Measurements from ENCODE around the gene CDKAL1.

Gene CDKAL1

GRCh38 chr6:21001736-21002135 lies 467.5 kb downstream of the CDKAL1 start:
- peaks cover 0 to 19% (median 8%) of the 10 kb centered on the region in 4 experiments for H3K36me3 ChIP-seq (ENCODE audit: control insufficient read depth in 4 of 4, insufficient read depth in 4 of 4, low read length in 3 of 4)
- no peak for DNase-seq
- H3K27me3 ChIP-seq (replicated peaks in 2 of 5; ENCODE audit: control insufficient read depth in 4 of 5, insufficient read depth in 5 of 5, low read length in 4 of 5), result no peaks in the 10 kb centered on the region
- ChIA-PET POLR2A (no interaction called here), CTCF (no interaction called here)
- no peaks in the 10 kb centered on the region for H3K4me1 ChIP-seq (ENCODE audit: control extremely low read depth in 1 of 4, control insufficient read depth in 4 of 4, insufficient read depth in 4 of 4, low read length in 3 of 4)
- H3K9me3 ChIP-seq (ENCODE audit: control extremely low read depth in 1 of 5, control insufficient read depth in 4 of 5, insufficient read depth in 2 of 5, low read depth in 1 of 5, low read length in 4 of 5), result no peaks in the 10 kb centered on the region
- H3K4me3 ChIP-seq (ENCODE audit: control insufficient read depth in 1 of 7, extremely low read depth in 1 of 7, insufficient read depth in 4 of 7, low read depth in 2 of 7, low read length in 6 of 7), result no peak overlapping the region
- WGBS (ENCODE audit: insufficient coverage), result 100% methylated on average over 2 of the region's 3 CpGs
- H3K27ac ChIP-seq (ENCODE audit: insufficient read depth in 1 of 2, low read depth in 1 of 2, low read length in 2 of 2, poor library complexity in 1 of 2, severe bottlenecking in 2 of 2), result no peak overlapping the region

GRCh38 chr6:21003780-21004541 lies 469.7 kb downstream of the CDKAL1 start:
- CTCF ChIA-PET, result interaction anchor here (0.7 kb wide), 1 partner anchor 16 kb away, joined by 3 read pairs; no protein-coding TSS in a partner anchor

GRCh38 chr6:21005816-21006570 lies 471.7 kb downstream of the CDKAL1 start:
- no peak overlapping the region for H3K4me3 ChIP-seq (ENCODE audit: control insufficient read depth in 1 of 7, extremely low read depth in 1 of 7, insufficient read depth in 4 of 7, low read depth in 2 of 7, low read length in 6 of 7)
- peaks cover 0 to 3% (median 0%) of the 10 kb centered on the region in 5 experiments for H3K9me3 ChIP-seq (ENCODE audit: control extremely low read depth in 1 of 5, control insufficient read depth in 4 of 5, insufficient read depth in 2 of 5, low read depth in 1 of 5, low read length in 4 of 5)
- H3K4me1 ChIP-seq (ENCODE audit: control extremely low read depth in 1 of 4, control insufficient read depth in 4 of 4, insufficient read depth in 4 of 4, low read length in 3 of 4), result no peaks in the 10 kb centered on the region
- ChIA-PET CTCF (no interaction called here), POLR2A (no interaction called here)
- H3K27me3 ChIP-seq (replicated peaks in 2 of 5; ENCODE audit: control insufficient read depth in 4 of 5, insufficient read depth in 5 of 5, low read length in 4 of 5), result no peaks in the 10 kb centered on the region
- no peak for DNase-seq
- no peak overlapping the region for H3K27ac ChIP-seq (ENCODE audit: insufficient read depth in 1 of 2, low read depth in 1 of 2, low read length in 2 of 2, poor library complexity in 1 of 2, severe bottlenecking in 2 of 2)
- H3K36me3 ChIP-seq (ENCODE audit: control insufficient read depth in 4 of 4, insufficient read depth in 4 of 4, low read length in 3 of 4), result peaks cover 0 to 9% (median 4%) of the 10 kb centered on the region in 4 experiments
- WGBS (ENCODE audit: insufficient coverage), result no CpG with 5 or more reads among the region's 3 CpGs

More at GRCh38 chr6:21003780-21004541, 469.7 kb downstream of the CDKAL1 start:
- POLR2A ChIA-PET, result no interaction called here
- Histone ChIP-seq H3K36me3 (ENCODE audit: control insufficient read depth in 4 of 4, insufficient read depth in 4 of 4, low read length in 3 of 4) (peaks cover 0 to 17% (median 8%) of the 10 kb centered on the region in 4 experiments), H3K4me3 (ENCODE audit: control insufficient read depth in 1 of 7, extremely low read depth in 1 of 7, insufficient read depth in 4 of 7, low read depth in 2 of 7, low read length in 6 of 7) (no peak overlapping the region), H3K27me3 (replicated peaks in 2 of 5; ENCODE audit: control insufficient read depth in 4 of 5, insufficient read depth in 5 of 5, low read length in 4 of 5) (no peaks in the 10 kb centered on the region), H3K27ac (ENCODE audit: insufficient read depth in 1 of 2, low read depth in 1 of 2, low read length in 2 of 2, poor library complexity in 1 of 2, severe bottlenecking in 2 of 2) (no peak overlapping the region), H3K9me3 (ENCODE audit: control extremely low read depth in 1 of 5, control insufficient read depth in 4 of 5, insufficient read depth in 2 of 5, low read depth in 1 of 5, low read length in 4 of 5) (peaks cover 0 to 3% (median 0%) of the 10 kb centered on the region in 5 experiments), H3K4me1 (ENCODE audit: control extremely low read depth in 1 of 4, control insufficient read depth in 4 of 4, insufficient read depth in 4 of 4, low read length in 3 of 4) (no peaks in the 10 kb centered on the region)
- no peak for DNase-seq
- WGBS (ENCODE audit: insufficient coverage), result no CpG with 5 or more reads among the region's 3 CpGs

- peak in 1 of 3 donors; percentile 11 for DNase-seq
- no peaks in the 10 kb centered on the region for H3K27me3 ChIP-seq (replicated peaks in 2 of 5; ENCODE audit: control insufficient read depth in 4 of 5, insufficient read depth in 5 of 5, low read length in 4 of 5)
- no peak overlapping the region for H3K4me3 ChIP-seq (ENCODE audit: control insufficient read depth in 1 of 7, extremely low read depth in 1 of 7, insufficient read depth in 4 of 7, low read depth in 2 of 7, low read length in 6 of 7)
- no peaks in the 10 kb centered on the region for H3K4me1 ChIP-seq (ENCODE audit: control extremely low read depth in 1 of 4, control insufficient read depth in 4 of 4, insufficient read depth in 4 of 4, low read length in 3 of 4)
- no peak overlapping the region for H3K27ac ChIP-seq (ENCODE audit: insufficient read depth in 1 of 2, low read depth in 1 of 2, low read length in 2 of 2, poor library complexity in 1 of 2, severe bottlenecking in 2 of 2)
- ChIA-PET CTCF (interaction anchor here (1.3 kb wide), 3 partner anchors 15 to 569 kb away, joined by 3 to 6 read pairs (median 3); no protein-coding TSS in a partner anchor), POLR2A (no interaction called here)
- H3K9me3 ChIP-seq (ENCODE audit: control extremely low read depth in 1 of 5, control insufficient read depth in 4 of 5, insufficient read depth in 2 of 5, low read depth in 1 of 5, low read length in 4 of 5), result peaks cover 0 to 2% (median 0%) of the 10 kb centered on the region in 5 experiments
- no CpG with 5 or more reads among the region's 2 CpGs for WGBS (ENCODE audit: insufficient coverage)
- peaks cover 0 to 2% (median 0%) of the 10 kb centered on the region in 4 experiments for H3K36me3 ChIP-seq (ENCODE audit: control insufficient read depth in 4 of 4, insufficient read depth in 4 of 4, low read length in 3 of 4)
Observed at GRCh38 chr6:21019614-21020013, 485.4 kb downstream of the CDKAL1 start.

GRCh38 chr6:21022343-21023107 lies 488.3 kb downstream of the CDKAL1 start:
- H3K36me3 ChIP-seq (ENCODE audit: control insufficient read depth in 4 of 4, insufficient read depth in 4 of 4, low read length in 3 of 4), result peaks cover 0 to 3% (median 0%) of the 10 kb centered on the region in 4 experiments
- H3K4me1 ChIP-seq (ENCODE audit: control extremely low read depth in 1 of 4, control insufficient read depth in 4 of 4, insufficient read depth in 4 of 4, low read length in 3 of 4), result peaks cover 0 to 16% (median 0%) of the 10 kb centered on the region in 4 experiments
- ChIA-PET CTCF (interaction anchor here (0.6 to 1.2 kb wide), 2 partner anchors 9 to 37 kb away, joined by 3 read pairs; no protein-coding TSS in a partner anchor), POLR2A (no interaction called here)
- H3K27ac ChIP-seq (ENCODE audit: insufficient read depth in 1 of 2, low read depth in 1 of 2, low read length in 2 of 2, poor library complexity in 1 of 2, severe bottlenecking in 2 of 2), result no peak overlapping the region
- no peak overlapping the region for H3K4me3 ChIP-seq (ENCODE audit: control insufficient read depth in 1 of 7, extremely low read depth in 1 of 7, insufficient read depth in 4 of 7, low read depth in 2 of 7, low read length in 6 of 7)
- 100% methylated on average over 2 of the region's 7 CpGs for WGBS (ENCODE audit: insufficient coverage)
- peaks cover 0 to 4% (median 1%) of the 10 kb centered on the region in 5 experiments for H3K9me3 ChIP-seq (ENCODE audit: control extremely low read depth in 1 of 5, control insufficient read depth in 4 of 5, insufficient read depth in 2 of 5, low read depth in 1 of 5, low read length in 4 of 5)
- no peaks in the 10 kb centered on the region for H3K27me3 ChIP-seq (replicated peaks in 2 of 5; ENCODE audit: control insufficient read depth in 4 of 5, insufficient read depth in 5 of 5, low read length in 4 of 5)
- DNase-seq, result no peak

GRCh38 chr6:21023210-21023609 lies 489.0 kb downstream of the CDKAL1 start:
- ChIA-PET POLR2A (no interaction called here), CTCF (interaction anchor here (1.2 kb wide), 1 partner anchor 10 kb away, joined by 3 read pairs; no protein-coding TSS in a partner anchor)
- Histone ChIP-seq H3K36me3 (ENCODE audit: control insufficient read depth in 4 of 4, insufficient read depth in 4 of 4, low read length in 3 of 4) (peaks cover 0 to 6% (median 0%) of the 10 kb centered on the region in 4 experiments), H3K27me3 (replicated peaks in 2 of 5; ENCODE audit: control insufficient read depth in 4 of 5, insufficient read depth in 5 of 5, low read length in 4 of 5) (no peaks in the 10 kb centered on the region), H3K4me3 (ENCODE audit: control insufficient read depth in 1 of 7, extremely low read depth in 1 of 7, insufficient read depth in 4 of 7, low read depth in 2 of 7, low read length in 6 of 7) (no peak overlapping the region), H3K27ac (ENCODE audit: insufficient read depth in 1 of 2, low read depth in 1 of 2, low read length in 2 of 2, poor library complexity in 1 of 2, severe bottlenecking in 2 of 2) (no peak overlapping the region), H3K9me3 (ENCODE audit: control extremely low read depth in 1 of 5, control insufficient read depth in 4 of 5, insufficient read depth in 2 of 5, low read depth in 1 of 5, low read length in 4 of 5) (peaks cover 0 to 6% (median 4%) of the 10 kb centered on the region in 5 experiments), H3K4me1 (ENCODE audit: control extremely low read depth in 1 of 4, control insufficient read depth in 4 of 4, insufficient read depth in 4 of 4, low read length in 3 of 4) (peaks cover 0 to 16% (median 0%) of the 10 kb centered on the region in 4 experiments)
- WGBS (ENCODE audit: insufficient coverage), result no CpG with 5 or more reads among the region's 3 CpGs
- DNase-seq, result no peak

Measured in common myeloid progenitor, CD34-positive (primary cell).